ENCODE data around the gene MAP3K3.

Gene MAP3K3

DNA sequence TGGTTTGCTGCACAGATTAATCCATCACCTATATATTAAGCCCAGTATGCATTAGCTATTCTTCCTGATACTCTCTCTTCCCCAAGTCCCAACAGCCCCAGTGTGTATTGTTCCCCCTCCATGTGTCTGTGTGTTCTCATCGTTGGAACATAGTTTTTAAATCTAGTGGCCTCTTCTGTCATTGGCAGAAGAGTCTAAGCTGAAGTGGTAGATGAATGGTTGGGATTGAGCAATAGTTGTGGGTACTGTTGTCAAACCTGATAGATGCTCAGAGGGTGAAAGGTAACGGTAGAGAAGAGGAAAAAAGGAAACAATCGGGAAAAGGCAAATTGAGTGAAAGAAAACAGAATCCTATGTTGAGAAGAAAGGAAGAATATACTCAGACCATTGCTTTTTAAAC lies 29.9 kb downstream of the MAP3K3 start:
- no peak for DNase-seq (ENCODE audit: low read depth in 2 of 2, low spot score in 1 of 2)

DNA sequence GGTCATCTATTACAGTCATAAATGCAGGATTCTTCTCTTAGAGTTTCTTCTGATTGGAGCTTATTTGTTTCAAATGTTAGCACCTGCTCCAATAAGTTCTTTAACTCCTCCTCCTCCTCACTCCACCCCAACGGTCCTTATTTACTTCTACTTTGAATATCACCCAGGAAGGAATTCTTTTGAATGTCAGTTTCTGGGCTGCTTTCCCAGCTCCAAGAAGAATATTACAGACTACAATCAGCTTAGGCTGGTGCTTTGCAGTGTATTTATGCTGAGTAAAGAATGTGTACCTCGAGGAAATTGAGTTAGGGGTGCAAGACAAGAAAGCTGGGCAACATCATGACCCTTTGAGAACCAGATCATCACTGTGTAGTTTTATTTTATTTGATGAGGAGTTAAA lies 30.8 kb downstream of the MAP3K3 start:
- no peak for DNase-seq (ENCODE audit: low read depth in 2 of 2, low spot score in 1 of 2)

DNA sequence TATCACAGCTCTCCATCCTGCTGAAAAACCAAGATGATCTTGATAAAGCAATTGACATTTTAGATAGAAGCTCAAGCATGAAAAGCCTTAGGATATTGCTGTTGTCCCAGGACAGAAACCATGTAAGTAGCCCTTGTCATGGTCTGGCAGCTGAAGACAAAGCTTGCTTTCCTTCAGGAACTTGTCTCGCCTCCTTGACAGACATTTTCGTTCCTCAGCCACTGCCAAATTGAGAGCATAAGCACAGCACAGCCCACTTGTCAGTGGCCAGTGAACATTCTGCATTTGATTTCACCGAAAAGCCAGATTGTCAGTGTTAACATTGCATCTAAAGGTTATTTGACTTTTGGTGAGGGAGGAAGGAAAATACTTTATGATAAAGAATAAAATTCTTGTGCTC lies 35.6 kb downstream of the MAP3K3 start:
- no peak for DNase-seq (ENCODE audit: low read depth in 2 of 2, low spot score in 1 of 2)

DNA sequence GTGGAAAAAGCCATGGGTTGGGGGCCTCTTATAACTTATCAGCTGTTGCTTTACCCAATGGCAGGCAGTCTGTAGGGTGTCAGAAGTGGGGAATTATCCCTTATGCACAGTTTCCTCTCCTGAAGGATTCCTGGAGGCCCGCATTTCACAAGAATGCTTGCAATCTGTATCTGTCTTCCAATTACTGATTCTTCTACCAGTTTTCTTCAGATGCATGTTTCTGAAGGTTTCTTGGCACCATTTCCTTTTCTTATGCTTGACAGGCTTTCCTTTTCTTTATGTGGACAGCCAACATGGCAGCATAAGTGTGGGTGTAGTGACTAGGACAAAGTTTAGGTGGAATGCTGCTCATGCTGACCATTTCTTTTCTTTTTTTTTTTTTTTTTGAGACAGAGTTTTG lies 36.1 kb downstream of the MAP3K3 start:
- no peak for DNase-seq (ENCODE audit: low read depth in 2 of 2, low spot score in 1 of 2)

DNA sequence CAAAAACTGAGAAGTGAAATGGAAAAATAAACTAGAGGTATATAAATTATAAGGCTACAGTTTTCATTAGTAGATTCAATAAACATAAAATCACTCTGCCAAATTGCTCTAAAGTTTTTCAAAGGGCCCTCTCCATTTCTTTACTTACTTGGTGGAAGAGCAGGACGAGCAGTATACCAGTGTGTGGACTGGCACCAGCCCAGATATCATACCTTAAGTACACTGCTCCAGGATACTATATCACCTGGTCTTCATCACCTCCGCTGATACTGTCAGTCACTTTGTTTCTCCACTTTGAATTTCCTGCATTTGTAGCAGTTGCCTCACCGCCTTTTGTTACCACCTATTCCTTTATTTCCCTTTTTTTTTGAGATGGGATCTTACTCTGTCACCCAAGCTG lies 37.6 kb downstream of the MAP3K3 start:
- DNase-seq (ENCODE audit: low read depth in 2 of 2, low spot score in 1 of 2): no peak

DNA sequence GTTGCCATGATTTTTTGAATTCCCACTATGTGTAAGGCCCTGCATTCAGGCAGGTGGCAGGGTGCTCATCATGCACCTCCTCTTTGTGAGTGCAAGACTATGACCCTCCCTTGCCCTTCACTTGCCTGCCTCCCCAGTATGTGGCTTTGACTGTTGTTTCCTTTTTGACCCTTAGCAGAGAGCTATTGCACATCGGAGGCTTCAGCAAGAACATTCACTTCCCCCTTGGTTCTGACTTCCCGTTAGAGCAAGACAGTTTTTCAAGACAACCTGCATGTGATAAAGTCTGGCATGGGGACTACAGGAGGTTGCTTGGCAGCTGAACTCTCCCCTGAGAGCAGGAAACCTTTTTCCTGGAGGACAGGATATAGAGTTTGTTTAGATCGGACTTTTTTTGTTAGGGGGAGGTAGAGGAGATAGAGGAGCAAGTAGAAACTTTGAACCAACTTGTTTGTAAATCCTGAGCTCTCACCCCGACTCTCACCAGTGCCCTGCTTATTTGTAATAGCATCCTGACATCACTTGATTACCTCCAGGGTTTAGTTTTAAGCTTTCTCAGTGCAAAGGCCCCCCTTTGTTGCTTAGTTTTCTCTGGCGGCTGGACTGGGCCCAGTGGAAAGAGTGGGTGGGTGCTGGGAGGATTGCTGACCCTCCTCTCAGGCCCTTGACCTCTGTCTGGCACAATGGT lies 43.5 kb downstream of the MAP3K3 start:
- DNase-seq (ENCODE audit: low read depth in 2 of 2, low spot score in 1 of 2): no peak

DNA sequence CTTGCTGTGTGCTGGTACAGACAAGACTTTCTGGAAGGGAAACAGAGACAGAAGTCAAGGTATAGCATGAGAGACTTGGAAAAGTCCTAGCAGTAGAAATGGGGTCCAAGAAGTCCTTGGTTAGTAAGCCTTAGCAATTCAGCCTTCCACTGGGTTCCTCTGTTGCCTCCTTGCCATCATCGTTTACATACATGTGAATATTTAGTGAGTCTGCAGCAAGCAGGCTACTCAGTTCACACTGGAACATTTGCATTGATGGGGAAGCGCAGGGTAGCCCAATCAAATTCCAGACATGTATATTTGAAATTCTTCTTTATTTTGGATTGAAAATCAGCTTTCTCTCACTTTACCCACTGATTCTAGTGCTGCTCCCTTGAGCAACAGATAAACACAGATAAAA lies 50.6 kb downstream of the MAP3K3 start:
- no peak for DNase-seq (ENCODE audit: low read depth in 2 of 2, low spot score in 1 of 2)

DNA sequence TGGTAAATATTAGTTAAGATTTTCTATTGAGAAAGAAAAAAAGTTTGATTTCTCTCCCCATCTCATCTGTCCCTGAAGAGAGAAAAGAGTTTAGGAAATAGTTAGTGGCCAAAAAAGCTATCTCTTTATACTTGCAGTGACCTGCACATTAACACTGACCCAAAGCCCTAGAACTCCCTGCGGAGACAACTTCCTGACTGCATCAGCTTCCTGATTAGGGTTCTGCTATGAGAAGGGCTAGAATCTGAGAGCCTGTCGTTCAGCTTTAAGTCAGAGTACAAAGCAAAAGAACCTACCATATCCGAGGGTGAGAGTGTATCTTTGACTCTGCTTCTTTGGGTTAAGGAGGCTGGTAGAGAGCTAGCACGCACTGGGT lies 53.0 kb downstream of the MAP3K3 start:
- no peak for DNase-seq (ENCODE audit: low read depth in 2 of 2, low spot score in 1 of 2)

DNA sequence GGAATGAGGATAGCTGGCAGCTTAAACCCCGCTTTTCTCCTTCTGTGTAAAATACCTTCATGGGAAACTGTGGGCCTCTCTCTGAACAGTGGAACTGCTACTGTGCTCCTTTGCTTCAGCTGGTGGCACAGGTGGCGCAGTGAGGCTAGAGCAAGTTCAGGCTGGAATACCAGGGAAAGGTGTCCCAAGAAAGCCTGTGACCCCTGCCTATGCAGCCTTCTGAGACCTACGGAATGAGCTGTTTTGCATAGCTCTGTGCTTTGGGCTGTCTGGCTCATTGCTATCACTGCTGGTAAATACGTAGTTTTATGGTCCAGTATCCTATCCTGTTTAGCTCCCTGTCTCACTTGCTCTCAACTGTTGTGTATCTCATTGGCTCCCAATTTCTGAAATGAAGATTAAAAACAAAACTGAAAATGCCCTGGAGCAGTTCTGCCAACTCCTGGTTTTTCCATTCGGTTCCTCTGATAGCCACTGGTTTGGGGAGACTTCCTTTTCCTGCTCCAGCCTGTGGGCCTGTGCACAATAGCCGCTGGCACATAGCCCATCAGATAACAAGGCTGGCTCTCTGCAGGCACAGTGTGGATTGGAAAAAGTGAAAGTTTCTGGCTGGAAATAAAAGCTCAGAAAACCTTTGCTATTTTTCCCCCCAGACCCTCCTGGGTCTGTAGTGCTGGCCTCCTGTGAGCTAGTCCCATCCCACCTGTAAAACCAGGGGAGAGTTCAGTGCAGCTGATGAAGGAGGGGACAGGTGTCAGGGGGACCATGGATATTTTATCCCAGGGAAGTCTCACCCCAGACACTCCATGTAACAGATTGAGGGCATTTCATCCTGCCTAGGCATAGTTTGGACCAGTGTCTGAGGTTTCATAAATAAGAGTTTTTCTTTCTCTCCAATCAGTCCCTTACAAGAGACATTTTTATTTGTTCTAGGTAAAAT lies 53.7 kb downstream of the MAP3K3 start:
- no peak for DNase-seq (ENCODE audit: low read depth in 2 of 2, low spot score in 1 of 2)

DNA sequence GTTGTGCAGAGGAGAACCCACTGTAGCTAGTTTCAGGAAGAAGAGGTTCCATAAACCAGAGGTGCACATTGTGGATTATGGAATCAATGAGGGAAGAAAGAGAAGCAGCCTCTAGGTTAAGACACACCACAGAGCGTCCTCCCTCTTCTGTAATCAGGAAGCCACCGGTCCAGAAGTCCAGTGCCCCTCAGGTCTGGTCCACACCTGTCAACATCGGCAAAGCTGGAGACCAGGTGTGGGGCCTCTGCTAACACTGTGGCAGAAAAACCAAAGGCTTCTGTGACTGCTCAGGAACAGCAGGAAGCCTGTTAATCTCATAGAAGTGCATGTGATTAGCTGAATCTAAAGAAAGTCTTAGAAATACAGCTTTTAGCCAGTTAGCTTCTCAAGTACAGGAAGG lies 54.4 kb downstream of the MAP3K3 start:
- DNase-seq (ENCODE audit: low read depth in 2 of 2, low spot score in 1 of 2): no peak

DNA sequence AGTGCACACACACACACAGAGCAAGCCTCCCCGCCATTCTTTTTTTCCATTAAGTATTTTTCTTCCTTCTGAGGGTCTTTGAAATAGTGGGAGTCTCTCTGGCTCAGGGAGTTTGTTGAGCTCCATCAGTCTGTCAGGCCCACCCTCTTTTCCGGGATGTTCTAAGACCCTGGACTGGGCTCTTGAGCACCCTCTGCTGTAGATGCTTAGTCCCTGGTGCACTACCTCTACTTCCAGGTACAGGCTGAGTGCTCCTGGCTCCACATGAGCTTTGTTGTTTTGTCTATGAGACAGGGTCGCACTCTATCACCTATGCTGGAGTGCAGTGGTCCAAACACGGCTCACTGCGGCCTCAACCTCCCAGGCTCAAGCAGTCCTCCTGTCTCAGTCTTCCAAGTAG lies 57.0 kb downstream of the MAP3K3 start:
- no peak for DNase-seq (ENCODE audit: low read depth in 2 of 2, low spot score in 1 of 2)

DNA sequence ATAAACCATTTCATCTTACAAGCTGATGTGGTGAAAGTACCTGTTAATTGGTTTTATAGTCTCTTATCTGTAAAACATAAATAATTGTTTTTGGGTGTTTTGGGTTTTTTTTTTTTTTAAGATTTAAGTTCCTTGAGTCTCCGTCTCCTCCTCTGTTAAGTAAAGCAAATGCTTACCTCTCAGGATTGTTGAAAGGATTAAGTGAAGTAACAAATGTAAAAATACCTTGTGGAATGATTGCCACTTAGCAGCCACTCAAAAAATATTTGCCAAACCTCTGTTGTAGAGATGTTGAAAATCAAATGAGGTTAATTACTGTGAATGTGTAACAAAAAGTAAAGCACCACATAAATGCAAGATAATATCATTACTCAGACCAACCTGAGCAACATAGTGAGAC lies 58.5 kb downstream of the MAP3K3 start:
- no peak for DNase-seq (ENCODE audit: low read depth in 2 of 2, low spot score in 1 of 2)

DNA sequence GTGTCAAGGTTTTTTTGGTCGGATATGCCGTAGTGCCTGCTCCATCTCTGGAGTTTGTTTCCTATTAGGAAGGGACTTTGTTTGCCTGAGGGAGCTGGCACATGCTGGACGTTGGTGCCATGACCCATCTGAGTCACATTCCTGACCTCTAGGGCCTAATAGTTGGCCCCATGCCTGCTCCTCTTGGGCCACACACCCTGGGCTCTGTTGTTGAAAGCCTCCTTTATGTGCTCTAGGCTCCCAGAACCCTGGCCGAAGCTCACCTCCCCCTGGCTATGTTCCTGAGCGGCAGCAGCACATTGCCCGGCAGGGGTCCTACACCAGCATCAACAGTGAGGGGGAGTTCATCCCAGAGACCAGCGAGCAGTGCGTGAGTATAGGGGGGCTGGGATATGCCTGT lies 59.3 kb downstream of the MAP3K3 start:
- DNase-seq (ENCODE audit: low read depth in 2 of 2, low spot score in 1 of 2): no peak

DNA sequence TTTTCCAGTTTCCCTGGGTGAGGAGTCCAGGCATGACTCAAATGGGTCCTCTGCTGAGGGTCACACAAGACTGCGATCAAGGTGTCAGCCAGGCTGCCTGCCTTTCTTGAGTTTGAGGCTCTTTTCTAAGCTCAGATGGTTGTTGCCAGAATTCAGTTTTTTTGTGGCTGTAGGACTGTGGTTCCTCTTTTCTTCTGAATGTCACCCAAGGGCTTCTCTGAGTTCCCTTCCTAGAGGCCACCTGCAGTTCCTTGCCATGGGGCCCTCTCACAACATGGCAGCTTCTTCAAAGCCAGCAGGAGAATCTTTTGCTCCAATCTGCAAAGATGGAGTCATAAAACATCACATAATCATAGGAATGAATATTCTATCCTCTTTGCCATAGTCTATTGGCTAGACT lies 60.2 kb downstream of the MAP3K3 start:
- no peak for DNase-seq (ENCODE audit: low read depth in 2 of 2, low spot score in 1 of 2)

DNA sequence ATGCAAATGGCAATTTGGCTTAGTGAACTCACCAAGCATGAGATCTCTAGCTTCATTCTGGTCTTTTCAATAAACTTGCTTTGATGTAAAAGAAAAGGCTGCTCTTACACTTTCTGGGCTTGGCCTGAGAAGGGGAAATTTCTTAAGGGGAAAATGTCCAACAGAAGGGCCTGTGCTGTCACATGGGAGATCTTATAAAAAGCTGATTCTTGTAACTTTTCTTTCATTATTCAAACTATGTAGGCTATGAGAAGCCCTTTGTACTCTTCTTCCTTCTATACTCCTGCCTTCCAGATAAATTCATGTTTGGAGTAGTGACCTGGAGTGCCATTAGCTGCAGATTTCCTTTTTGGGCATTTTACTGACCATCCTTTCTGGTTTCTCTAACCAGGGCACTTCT lies 60.8 kb downstream of the MAP3K3 start:
- no peak for DNase-seq (ENCODE audit: low read depth in 2 of 2, low spot score in 1 of 2)

DNA sequence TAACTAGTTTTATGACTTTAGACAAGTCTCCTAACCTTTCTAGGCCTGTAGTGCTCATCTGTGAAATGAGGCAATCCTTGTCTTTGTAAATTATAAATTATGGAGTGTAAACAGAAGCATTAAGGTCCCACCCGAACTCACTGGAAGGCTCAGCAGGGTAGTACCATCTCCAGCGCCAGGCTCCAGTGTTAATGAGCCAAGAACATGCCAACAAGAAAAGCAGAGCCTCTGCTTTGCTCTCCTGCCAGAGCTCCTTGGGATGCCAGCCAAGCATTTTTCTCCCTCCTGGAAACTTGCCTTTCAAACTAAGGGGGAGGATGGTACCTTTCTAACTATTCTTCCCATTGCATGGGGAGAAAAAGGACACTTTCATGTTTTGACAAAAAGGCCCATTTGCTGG lies 62.8 kb downstream of the MAP3K3 start:
- DNase-seq (ENCODE audit: low read depth in 2 of 2, low spot score in 1 of 2): no peak

DNA sequence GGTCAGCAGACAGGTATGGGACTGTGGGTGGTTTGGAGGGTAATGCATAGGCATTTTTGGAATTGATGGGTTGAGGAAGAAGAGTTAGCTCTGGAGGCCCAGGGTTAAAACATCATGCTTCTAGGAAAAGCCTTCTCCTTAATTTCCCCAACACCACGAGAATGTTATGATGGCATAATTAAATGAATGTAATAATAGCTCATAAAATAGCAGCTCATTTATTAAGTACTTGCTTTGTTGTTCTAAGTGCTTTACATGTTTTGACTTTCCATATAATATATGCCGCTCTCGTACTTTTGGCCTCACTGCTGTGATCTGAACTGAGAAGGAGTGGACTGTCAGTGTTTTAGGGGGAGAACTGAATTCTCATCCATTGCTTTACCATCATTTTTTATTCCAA lies 63.4 kb downstream of the MAP3K3 start:
- no peak for DNase-seq (ENCODE audit: low read depth in 2 of 2, low spot score in 1 of 2)

DNA sequence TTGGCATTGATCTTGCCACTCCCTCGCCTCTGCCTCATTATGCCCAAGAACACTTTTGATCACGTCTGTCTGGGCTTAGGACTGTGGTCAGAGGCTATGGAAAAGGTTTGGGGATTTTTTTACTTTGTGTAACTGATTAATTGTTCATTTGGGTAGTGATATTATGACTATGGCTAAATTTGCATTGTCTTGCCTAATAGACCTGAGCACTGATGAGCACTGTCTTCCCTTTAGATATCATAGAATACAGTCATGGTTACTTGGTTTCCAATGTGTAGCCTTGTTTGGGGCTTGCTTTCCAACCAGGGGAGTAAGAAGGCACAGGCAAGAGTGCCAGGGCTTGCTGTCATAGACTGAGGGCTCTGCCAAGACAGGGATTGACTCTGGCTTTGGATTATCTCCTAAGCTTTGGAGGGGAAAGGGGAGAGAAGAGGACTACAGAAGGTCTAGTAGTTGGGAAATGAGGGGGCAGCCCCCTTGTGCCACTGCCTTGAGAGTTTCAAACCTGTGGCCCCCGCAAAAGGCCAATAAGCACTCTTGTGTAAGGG lies 64.0 kb downstream of the MAP3K3 start:
- DNase-seq (ENCODE audit: low read depth in 2 of 2, low spot score in 1 of 2): no peak

DNA sequence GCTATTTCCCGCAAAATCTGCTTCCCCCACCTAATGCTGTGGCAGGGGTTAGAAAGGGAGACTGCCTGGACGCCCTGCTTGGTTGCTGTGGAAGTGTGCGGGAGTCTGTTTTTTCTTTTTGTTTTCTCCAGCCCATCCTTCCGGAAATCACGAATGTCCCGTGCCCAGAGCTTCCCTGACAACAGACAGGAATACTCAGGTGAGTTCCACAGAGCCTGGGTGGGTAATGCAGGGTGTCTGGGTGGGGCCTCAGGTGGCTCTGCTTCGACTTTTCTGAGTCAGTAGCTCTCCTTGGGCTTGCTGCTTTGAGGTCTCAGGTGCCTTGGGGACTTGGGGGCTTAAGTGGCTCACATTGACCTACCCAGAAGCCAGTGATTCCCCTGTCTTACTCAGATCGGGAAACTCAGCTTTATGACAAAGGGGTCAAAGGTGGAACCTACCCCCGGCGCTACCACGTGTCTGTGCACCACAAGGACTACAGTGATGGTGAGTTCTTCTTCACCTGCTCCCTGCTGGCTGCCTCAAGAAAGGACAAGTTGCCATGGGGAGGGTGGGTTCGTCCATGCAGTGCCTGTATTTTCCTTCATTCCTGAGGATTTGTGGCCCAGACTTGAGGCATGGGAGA lies 66.3 kb downstream of the MAP3K3 start:
- no peak for DNase-seq (ENCODE audit: low read depth in 2 of 2, low spot score in 1 of 2)

DNA sequence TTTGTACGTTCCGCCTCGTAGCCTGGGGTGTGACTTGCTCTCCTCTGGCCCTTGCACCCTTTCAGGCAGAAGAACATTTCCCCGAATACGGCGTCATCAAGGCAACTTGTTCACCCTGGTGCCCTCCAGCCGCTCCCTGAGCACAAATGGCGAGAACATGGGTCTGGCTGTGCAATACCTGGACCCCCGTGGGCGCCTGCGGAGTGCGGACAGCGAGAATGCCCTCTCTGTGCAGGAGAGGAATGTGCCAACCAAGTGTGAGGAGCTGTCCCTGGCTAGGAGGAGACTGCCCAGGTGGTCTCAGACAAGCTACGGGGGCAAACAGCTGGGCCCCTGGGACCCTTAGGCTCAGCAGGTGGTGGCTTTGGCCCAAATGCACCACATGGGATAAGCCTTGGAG lies 67.3 kb downstream of the MAP3K3 start:
- no peak for DNase-seq (ENCODE audit: low read depth in 2 of 2, low spot score in 1 of 2)

DNA sequence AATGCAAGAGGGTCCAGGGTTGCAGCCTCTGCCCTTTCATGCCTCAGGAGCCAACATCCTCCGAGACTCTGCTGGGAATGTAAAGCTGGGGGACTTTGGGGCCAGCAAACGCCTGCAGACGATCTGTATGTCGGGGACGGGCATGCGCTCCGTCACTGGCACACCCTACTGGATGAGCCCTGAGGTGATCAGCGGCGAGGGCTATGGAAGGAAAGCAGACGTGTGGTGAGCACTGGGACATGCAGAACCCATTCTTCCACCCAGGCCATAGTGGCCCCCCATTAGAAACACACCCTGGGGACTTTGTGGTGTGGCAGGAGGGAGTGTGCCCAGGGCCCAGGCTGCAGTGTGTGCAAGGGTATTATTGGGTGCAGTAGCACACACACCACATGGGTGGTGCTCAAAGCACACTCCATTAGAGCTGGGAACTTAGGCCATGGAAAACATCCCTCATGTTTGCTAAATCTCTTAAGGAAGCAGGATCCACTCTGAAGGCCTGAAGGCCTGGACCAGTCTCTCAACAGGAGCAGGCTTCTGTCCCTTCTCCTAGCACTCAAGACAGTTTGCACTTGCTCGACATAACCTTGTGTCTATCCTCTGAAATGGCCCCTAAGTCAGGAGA lies 70.1 kb downstream of the MAP3K3 start:
- DNase-seq (ENCODE audit: low read depth in 2 of 2, low spot score in 1 of 2): no peak
